ENCODE data around the gene NDUFB4. TPM values are rescaled to one million over a fixed set of nuclear protein-coding genes. Genes with fewer than 3 reads are reported as not detected.

The NDUFB4 gene
- total RNA-seq, 2 experiments from 2014 or later: 117 to 124 TPM

DNA sequence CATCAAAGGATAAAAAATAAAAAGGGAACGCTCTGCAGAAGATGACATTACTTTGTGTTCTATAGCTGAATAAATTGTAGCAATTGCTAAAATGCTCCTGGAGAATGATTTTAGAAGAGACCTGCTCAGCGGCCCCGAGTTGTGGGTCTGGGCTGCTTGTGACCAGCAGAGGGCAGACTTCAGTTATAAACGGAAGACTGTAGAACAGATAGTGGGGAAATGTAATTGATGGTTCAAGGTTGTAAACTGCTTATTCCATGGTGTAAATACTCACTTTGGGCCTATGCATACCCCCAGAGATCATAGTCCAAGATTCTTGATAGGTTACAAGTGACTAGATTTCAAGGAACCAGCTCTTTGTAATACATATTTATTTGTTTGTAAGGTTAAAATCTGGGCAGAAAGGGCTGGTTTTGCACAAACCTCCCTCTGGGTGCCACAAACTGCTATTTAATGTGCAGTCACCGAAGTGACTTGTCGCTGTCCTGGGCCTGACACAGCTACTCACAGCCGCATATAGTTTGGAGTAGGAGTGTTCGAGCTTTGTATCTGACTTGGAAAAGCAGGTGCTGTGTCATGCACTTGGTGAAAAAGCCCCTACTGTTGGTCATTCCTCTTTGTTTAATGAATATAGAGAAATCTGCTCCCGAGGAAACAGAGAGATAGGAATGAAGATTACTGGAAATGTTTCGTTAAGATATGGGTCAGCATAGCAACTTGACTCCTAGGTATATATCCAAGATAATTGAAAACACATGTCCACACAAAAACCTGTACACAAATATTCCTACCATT, 34.7 kb upstream of the NDUFB4 start:
- Mint-ChIP-seq H3K27me3 (peaks cover 15% of the 10 kb centered on the region), H3K27ac (no peak overlapping the region), H3K36me3 (no peaks in the 10 kb centered on the region), H3K4me1 (peaks cover 12% of the 10 kb centered on the region), H3K4me3 (no peak overlapping the region), H3K9me3 (ENCODE audit: low read depth) (no peaks in the 10 kb centered on the region)
- ATAC-seq (peak; percentile 70), DNase-seq (peak; percentile 77)
- CTCF ChIA-PET: interaction anchor here (0.9 to 7.2 kb wide), 15 partner anchors 8 to 317 kb away, joined by 3 to 120 read pairs (median 3); partner anchors contain the start of gene NDUFB4

DNA sequence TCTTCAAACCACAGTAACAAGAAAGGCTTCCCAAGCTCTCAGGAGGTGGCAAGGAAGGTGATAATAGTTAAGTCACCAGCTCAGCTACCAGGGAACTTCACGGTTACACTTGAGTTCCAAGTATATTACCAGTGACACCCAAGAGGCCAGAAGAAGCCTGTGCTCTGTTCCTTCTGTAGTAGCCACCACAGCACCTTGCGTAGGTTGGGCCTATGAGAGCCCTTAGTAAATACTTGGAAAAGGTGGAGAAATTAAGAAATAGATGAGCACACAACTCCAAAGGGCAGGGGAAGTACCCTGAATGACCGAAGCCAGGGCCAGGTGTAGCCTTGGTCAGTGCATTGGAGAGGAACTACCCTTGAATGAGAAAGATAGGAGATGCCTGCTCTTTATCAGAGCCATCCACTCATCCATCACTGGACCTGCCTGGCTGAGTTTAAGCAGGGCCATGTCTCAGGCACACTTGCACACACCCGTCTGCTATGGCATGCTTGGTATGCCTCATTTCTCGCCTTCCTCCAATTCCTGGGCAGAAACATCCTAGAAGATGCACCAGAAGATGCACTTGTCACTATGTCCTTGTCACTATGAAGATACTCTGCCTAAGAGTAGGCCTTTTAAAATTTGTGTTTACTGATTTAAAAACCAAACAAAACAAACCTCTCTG, 32.6 kb upstream of the NDUFB4 start:
- Mint-ChIP-seq H3K4me3 (no peak overlapping the region), H3K36me3 (no peaks in the 10 kb centered on the region), H3K27ac (no peak overlapping the region), H3K27me3 (peaks cover 12% of the 10 kb centered on the region), H3K4me1 (peaks cover 8% of the 10 kb centered on the region), H3K9me3 (ENCODE audit: low read depth) (no peaks in the 10 kb centered on the region)
- ATAC-seq (no peak), DNase-seq (no peak)
- CTCF ChIA-PET: interaction anchor here (0.7 to 1.5 kb wide), 3 partner anchors 232 to 235 kb away, joined by 4 to 8 read pairs (median 4); no protein-coding TSS in a partner anchor

DNA sequence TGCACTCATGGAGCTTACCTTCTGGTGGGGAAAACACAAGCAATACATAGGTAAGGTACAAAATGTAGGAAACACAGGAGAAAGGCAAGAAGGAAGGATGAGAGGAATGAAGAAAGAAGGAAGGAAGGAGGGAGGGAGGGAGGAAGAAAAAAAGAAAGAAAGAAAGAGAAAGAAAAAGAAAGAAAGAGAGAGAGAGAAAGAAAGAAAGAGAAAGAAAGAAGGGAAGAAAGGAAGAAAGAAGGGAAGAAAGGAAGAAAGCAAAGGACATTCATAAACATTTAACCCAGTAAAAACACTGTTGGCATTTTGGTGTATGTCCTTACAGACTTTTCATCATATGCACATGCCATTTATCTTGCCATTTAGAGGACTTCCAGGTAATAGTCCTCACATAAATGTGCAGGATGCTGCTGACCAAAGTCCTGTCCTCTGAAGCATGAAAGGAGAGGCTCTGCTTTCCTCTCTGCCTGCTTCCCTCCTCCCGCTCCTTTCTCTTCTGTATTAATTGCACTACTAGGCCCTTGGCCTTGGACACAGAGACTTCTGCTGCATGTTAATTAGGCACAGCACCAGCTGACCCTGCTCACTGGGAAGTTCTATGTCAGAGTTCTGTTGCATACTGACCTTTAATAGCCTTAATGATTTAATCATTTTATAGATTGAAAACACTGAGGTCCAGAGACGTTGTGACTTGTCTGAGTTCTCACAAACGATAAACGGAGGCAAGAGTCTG, 29.7 kb upstream of the NDUFB4 start:
- Mint-ChIP-seq H3K27ac (no peak overlapping the region), H3K27me3 (peaks cover 17% of the 10 kb centered on the region), H3K4me1 (peaks cover 2% of the 10 kb centered on the region), H3K36me3 (no peaks in the 10 kb centered on the region), H3K4me3 (no peak overlapping the region), H3K9me3 (ENCODE audit: low read depth) (no peaks in the 10 kb centered on the region)
- CTCF ChIA-PET: interaction anchor here (1.2 to 3.5 kb wide), 4 partner anchors 8 to 254 kb away, joined by 3 to 18 read pairs (median 12); no protein-coding TSS in a partner anchor
- DNase-seq: no peak
- ATAC-seq: no peak

DNA sequence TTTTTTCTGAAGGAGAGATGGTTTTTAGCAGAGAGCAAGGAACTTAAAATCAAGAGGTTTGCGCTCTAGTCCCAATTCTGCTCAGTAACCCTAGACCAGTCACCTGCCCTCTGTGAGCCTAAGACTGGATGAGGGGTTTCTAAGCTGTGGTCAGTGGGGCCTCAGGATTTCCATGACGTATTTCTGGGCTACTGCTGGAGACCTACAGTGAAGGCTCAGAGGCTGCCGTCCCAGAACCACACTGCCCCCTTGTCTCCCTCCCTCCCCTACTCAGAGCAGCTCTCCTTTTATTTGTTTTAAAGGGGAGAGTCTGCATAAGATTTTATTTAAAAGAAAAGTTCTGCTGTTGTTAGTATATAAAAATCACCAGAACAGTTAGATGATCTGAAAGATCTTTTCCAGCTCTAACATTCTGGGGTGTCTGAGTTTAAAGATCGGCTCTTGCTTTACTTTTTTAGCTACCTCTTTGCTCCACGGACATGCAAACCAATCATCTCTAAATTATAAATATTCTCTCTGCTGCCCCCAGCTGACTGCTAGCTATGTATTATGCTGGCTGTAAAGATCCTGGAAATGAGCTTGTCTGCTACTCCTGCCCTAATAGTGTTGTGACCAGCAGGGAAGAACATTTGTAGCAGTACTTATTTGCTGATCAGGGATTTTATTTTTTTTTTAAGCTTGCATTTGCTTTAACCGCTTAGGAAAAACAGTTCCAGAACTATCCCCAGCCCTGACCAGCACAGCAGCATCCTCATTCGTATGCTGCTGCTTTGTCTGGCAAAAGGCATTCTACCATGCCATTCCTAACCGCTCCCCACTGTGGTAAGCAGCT, 28.6 kb upstream of the NDUFB4 start:
- no peak overlapping the region for H3K4me3 Mint-ChIP-seq
- H3K9me3 Mint-ChIP-seq (ENCODE audit: low read depth): no peaks in the 10 kb centered on the region
- no peak overlapping the region for H3K27ac Mint-ChIP-seq

DNA sequence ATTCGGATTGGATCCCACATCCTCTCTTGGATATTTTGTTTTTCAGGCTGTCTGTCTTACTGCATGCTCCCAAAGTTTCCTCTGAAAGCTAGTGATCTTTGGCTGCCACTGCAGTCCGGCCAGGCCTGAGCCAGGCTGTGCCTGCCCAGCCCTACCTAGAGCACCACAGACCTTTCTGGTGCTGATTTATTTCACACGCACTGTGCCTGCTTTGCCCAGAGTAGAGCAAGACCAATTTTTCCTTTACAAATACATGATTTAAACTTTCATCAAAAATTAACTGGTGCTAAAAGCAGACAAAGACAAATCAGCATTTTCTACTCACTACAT, 28.0 kb upstream of the NDUFB4 start:
- ATAC-seq (no peak), DNase-seq (no peak)
- Mint-ChIP-seq H3K36me3 (no peaks in the 10 kb centered on the region), H3K4me3 (no peak overlapping the region), H3K27me3 (peaks cover 18% of the 10 kb centered on the region), H3K4me1 (peaks cover 2% of the 10 kb centered on the region), H3K9me3 (ENCODE audit: low read depth) (no peaks in the 10 kb centered on the region), H3K27ac (no peak overlapping the region)
- CTCF ChIA-PET: interaction anchor here (1.1 to 3.5 kb wide), 3 partner anchors 9 to 227 kb away, joined by 5 to 18 read pairs (median 16); partner anchors contain the start of gene NDUFB4

More for the DNA sequence above, 28.6 kb upstream of the NDUFB4 start:
- Mint-ChIP-seq H3K4me1 (peaks cover 2% of the 10 kb centered on the region), H3K36me3 (no peaks in the 10 kb centered on the region), H3K27me3 (peaks cover 18% of the 10 kb centered on the region)
- no peak for ATAC-seq
- CTCF ChIA-PET: interaction anchor here (1.1 to 3.5 kb wide), 5 partner anchors 9 to 253 kb away, joined by 3 to 18 read pairs (median 7); partner anchors contain the start of gene NDUFB4
- no peak for DNase-seq

DNA sequence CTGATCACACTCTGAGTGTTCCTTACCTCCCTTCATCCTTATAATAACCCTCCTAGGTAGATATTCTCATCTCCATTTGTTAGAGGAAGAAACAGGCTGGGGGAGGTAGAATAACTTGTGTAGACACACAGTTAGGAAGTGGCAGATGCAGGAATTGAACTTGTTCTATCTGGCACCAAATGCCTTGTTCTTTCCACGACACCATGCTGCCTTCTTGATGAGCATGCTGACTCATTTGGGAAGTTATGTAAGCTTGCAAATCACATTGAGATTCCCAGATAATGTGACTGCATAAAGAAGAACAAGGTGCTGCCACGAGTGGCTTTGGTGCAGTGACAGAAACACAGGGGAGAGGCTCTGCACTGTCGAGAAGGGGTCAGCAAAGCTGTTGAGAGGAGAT, 27.5 kb upstream of the NDUFB4 start:
- Mint-ChIP-seq H3K4me1 (peaks cover 2% of the 10 kb centered on the region), H3K27me3 (peaks cover 18% of the 10 kb centered on the region), H3K9me3 (ENCODE audit: low read depth) (no peaks in the 10 kb centered on the region), H3K4me3 (no peak overlapping the region), H3K27ac (no peak overlapping the region), H3K36me3 (no peaks in the 10 kb centered on the region)
- ATAC-seq: no peak
- CTCF ChIA-PET: interaction anchor here (3.5 kb wide), 1 partner anchor 10 kb away, joined by 18 read pairs; no protein-coding TSS in a partner anchor
- DNase-seq: no peak

DNA sequence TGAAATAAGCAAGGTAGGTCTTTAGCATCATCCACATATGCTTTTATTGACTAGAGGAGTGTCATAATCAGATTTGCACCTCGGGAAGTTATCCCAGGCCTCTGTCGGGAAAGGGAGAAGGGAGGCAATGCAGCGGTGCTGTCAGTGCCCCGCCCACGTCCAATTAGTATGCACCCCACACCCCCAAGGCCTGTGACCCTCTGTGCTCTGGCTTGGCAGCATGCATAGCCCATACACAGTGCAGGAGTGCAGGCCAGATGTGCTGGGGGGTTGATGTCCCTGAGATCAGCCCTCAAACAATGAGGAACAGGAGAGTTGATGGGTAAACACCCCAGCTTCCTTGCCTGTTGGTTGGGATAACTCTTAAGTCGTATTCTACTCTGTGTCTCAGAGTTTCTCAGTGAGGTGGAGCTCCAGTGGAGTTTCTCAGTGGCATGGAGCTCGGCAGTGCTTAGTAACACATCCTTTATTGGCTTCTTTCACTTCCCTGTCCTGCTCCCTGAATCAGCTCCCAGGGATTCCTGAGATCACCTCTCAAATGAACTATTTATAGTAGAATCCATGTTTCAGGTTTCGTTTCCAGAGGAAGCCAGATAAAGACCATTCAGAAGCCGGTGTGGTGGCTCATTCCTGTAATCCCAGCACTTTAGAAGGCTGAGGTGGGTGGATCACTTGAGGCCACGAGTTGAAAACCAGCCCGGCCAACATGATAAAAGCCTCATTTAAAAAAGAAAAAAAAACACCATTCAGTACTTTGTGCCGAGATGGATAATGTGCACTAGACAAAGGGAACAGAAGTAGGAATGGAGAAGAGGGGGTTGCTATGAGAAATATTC, 26.7 kb upstream of the NDUFB4 start:
- ATAC-seq (no peak), DNase-seq (no peak)
- Mint-ChIP-seq H3K27me3 (peaks cover 16% of the 10 kb centered on the region), H3K9me3 (ENCODE audit: low read depth) (no peaks in the 10 kb centered on the region), H3K27ac (no peak overlapping the region), H3K4me3 (no peak overlapping the region), H3K4me1 (peaks cover 2% of the 10 kb centered on the region), H3K36me3 (no peaks in the 10 kb centered on the region)
- CTCF ChIA-PET: interaction anchor here (1.0 to 3.5 kb wide), 2 partner anchors 9 to 11 kb away, joined by 3 to 18 read pairs; no protein-coding TSS in a partner anchor

DNA sequence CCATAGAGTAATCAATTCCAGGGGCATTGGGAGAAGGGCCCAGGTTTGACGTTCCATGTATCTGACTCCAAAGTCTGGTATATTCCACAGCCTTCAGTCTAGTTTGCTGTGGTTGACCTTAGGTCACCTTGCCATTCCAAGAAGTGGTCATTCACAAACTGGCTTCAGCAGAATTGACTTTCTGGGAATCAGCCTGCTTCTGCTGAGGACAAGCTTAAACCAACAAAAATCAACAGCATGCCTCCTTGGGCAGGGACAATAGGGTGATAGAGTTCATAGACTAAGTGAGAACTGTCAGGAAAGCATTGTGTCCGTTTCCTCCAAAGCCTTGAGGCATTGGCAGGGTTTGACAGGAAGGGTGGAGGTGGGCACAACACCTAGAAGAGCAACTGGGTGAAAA, 24.1 kb upstream of the NDUFB4 start:
- CTCF ChIA-PET: interaction anchor here (0.7 kb wide), 1 partner anchor 842 kb away, joined by 3 read pairs; no protein-coding TSS in a partner anchor
- H3K27me3 Mint-ChIP-seq: peaks cover 9% of the 10 kb centered on the region
- no peak overlapping the region for H3K4me3 Mint-ChIP-seq
- no peak for ATAC-seq
- H3K36me3 Mint-ChIP-seq: no peaks in the 10 kb centered on the region
- DNase-seq: no peak
- H3K4me1 Mint-ChIP-seq: peaks cover 2% of the 10 kb centered on the region
- no peak overlapping the region for H3K27ac Mint-ChIP-seq
- no peaks in the 10 kb centered on the region for H3K9me3 Mint-ChIP-seq (ENCODE audit: low read depth)

- Mint-ChIP-seq H3K36me3 (no peaks in the 10 kb centered on the region), H3K27me3 (peaks cover 7% of the 10 kb centered on the region), H3K4me1 (no peaks in the 10 kb centered on the region), H3K27ac (no peak overlapping the region), H3K4me3 (no peak overlapping the region), H3K9me3 (ENCODE audit: low read depth) (no peaks in the 10 kb centered on the region)
- DNase-seq (no peak), ATAC-seq (no peak)
- CTCF ChIA-PET: no interaction called here
Observed at GRCh38 chr3:120587332-120587975, 8.7 kb upstream of the NDUFB4 start.

- Mint-ChIP-seq H3K27me3 (no peaks in the 10 kb centered on the region), H3K4me3 (peak overlapping the region; percentile 82), H3K4me1 (peaks cover 10% of the 10 kb centered on the region), H3K36me3 (peaks cover 5% of the 10 kb centered on the region), H3K9me3 (ENCODE audit: low read depth) (no peaks in the 10 kb centered on the region), H3K27ac (peak overlapping the region; percentile 92)
- ATAC-seq (no peak), DNase-seq (no peak)
- CTCF ChIA-PET: interaction anchor here (0.7 to 2.4 kb wide), 8 partner anchors 28 to 198 kb away, joined by 3 to 18 read pairs (median 8); partner anchors contain the start of genes GTF2E1 and RABL3
Observed at GRCh38 chr3:120595788-120596115, 384 bp upstream of the NDUFB4 start.

- Mint-ChIP-seq H3K4me3 (peak overlapping the region; percentile 82), H3K27ac (peak overlapping the region; percentile 92), H3K27me3 (no peaks in the 10 kb centered on the region), H3K4me1 (peaks cover 10% of the 10 kb centered on the region), H3K9me3 (ENCODE audit: low read depth) (no peaks in the 10 kb centered on the region), H3K36me3 (peaks cover 12% of the 10 kb centered on the region)
- no peak for DNase-seq
- CTCF ChIA-PET: interaction anchor here (1.0 to 2.4 kb wide), 4 partner anchors 36 to 197 kb away, joined by 3 to 18 read pairs (median 10); no protein-coding TSS in a partner anchor
- no peak for ATAC-seq
Observed at GRCh38 chr3:120596853-120597223, 702 bp downstream of the NDUFB4 start.
